RWPE1 (cell line): ENCODE measurements around the gene STEAP1B.
"Not testable (repeated sequence)": the region's sequence is repeated elsewhere in the genome, so short reads cannot be mapped to it uniquely, and the experiment has no call there.

Source experiments
- CTCF ChIA-PET: fragments of 350-600 bp; sonication (Branson Sonifier 250); formaldehyde crosslinking; extraction: SDS; loops from one replicate; lab custom pipeline; 2021; lab: Yijun Ruan, JAX
- POLR2A ChIA-PET: fragments of 400-600 bp; formaldehyde crosslinking; extraction: SDS; loops from one replicate; lab custom pipeline; 2020; ENCODE audit warnings: antibody characterized with exemption; ENCODE audit not compliant: low non-redundant PET; lab: Yijun Ruan, JAX
- DNase-seq: peaks from one replicate; pipeline ENCODE4 v3.0.0; 2012; ENCODE audit warnings: low spot score
- H3K27ac ChIP-seq: fragments of 450-650 bp; 2 replicates; pipeline ENCODE4 v1.5.1; 2017
- TF ChIP-seq, protein P1 (sequence below): fragments of 450-650 bp; conservative IDR thresholded peaks from 2 replicates; pipeline ENCODE4 v1.5.1; 2017; ENCODE audit warnings: low read depth, mild to moderate bottlenecking

STEAP1B gene

DNA sequence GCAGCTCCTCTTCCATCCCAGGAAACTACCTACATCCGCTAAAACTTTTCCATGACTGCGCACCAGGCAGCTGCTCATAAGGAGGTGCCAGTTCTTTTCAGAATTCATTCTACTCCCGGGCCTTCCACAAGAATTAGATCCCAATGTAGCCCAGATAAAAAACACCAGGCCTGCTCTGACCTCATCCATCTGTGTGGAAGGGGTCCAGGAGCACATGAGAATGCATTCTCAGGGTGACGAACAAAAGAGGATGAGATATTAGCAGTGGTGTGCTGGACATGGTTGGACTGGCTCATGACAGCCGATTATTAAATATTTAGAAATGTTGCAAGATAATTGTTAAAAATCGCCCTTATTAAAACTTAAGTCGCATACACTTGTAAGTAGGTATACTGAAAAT lies 43.2 kb upstream of the STEAP1B start:
- POLR2A ChIA-PET = no interaction called here
- CTCF ChIA-PET = interaction anchor here (0.5 kb wide), 1 partner anchor 1662 kb away, joined by 5 read pairs; no protein-coding TSS in a partner anchor
- no peak for DNase-seq
- H3K27ac ChIP-seq = no peak overlapping the region
- TF ChIP-seq, protein P1, sequence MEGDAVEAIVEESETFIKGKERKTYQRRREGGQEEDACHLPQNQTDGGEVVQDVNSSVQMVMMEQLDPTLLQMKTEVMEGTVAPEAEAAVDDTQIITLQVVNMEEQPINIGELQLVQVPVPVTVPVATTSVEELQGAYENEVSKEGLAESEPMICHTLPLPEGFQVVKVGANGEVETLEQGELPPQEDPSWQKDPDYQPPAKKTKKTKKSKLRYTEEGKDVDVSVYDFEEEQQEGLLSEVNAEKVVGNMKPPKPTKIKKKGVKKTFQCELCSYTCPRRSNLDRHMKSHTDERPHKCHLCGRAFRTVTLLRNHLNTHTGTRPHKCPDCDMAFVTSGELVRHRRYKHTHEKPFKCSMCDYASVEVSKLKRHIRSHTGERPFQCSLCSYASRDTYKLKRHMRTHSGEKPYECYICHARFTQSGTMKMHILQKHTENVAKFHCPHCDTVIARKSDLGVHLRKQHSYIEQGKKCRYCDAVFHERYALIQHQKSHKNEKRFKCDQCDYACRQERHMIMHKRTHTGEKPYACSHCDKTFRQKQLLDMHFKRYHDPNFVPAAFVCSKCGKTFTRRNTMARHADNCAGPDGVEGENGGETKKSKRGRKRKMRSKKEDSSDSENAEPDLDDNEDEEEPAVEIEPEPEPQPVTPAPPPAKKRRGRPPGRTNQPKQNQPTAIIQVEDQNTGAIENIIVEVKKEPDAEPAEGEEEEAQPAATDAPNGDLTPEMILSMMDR = no peak

DNA sequence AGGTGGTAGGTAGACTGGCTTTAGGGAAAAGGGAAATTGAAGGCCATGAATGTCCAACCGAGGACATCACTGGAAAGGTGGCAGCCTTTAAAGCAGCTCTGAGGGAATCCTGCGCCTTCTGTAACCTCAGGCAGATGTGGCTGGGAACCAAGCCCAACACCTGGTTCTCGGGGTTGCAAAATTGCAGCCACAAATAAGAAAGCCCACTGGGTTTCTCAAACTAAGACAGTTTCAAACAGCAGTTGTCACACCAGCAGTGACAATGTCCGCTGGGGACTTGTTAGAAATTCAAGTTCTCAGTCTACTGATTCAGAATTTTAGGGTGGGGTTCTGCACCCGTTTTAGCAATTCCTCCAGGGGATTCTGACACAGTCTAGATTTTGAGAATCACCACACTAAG lies 42.7 kb upstream of the STEAP1B start:
- ChIA-PET POLR2A (no interaction called here), CTCF (interaction anchor here (0.5 kb wide), 1 partner anchor 1662 kb away, joined by 5 read pairs; no protein-coding TSS in a partner anchor)
- no peak overlapping the region for H3K27ac ChIP-seq
- TF ChIP-seq, protein P1 = no peak
- DNase-seq = no peak

DNA sequence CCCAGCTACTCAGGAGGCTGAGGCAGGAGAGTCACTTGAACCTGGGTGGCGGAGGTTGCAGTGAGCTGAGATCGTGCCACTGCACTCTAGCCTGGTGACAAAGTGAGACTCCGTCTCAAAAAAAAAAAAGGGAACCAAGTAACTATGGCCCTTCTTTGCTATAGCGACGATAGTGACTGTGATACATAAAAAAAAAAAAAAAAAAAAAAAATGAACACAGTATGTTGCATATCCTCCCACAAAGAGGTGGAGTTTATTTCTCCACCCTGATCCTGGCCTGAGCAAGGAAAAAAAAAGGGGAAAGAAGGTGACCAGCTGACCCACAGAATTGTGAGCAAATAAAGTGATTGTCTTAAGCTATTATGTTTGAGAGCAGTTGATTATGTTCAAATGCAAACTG lies 42.3 kb upstream of the STEAP1B start:
- POLR2A ChIA-PET = no interaction called here
- TF ChIP-seq, protein P1 = no peak
- no peak overlapping the region for H3K27ac ChIP-seq
- CTCF ChIA-PET = no interaction called here
- no peak for DNase-seq

DNA sequence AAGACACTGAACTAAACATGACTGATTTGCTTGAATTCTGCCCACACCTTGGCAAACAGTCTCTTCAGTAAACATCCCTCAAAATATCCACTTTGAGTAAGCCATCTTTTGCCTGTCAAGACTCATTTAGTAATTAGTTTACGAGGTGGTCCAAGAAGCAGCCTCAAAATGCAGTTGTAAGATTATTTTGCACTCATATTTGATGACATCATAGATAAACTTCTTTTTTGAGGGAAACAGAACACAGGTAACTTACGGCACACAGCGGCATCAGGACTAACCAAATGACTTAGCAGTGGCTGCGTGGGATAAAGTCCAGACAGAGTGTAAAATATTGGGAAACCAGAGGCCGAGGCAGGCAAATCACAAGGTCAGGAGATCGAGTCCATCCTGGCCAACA lies 41.8 kb upstream of the STEAP1B start:
- no peak overlapping the region for H3K27ac ChIP-seq
- no peak for DNase-seq
- CTCF ChIA-PET = no interaction called here
- TF ChIP-seq, protein P1 = no peak
- POLR2A ChIA-PET = no interaction called here

DNA sequence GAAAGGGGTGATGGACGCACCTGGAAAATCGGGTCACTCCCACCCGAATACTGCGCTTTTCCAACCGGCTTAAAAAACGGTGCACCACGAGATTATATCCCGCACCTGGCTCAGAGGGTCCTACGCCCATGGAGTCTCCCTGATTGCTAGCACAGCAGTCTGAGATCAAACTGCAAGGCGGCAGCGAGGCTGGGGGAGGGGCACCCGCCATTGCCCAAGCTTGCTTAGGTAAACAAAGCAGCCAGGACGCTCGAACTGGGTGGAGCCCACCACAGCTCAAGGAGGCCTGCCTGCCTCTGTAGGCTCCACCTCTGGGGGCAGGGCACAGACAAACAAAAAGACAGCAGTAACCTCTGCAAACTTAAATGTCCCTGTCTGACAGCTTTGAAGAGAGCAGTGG lies 28.5 kb upstream of the STEAP1B start:
- CTCF ChIA-PET, DNase-seq, POLR2A ChIA-PET: not testable (repeated sequence)

DNA sequence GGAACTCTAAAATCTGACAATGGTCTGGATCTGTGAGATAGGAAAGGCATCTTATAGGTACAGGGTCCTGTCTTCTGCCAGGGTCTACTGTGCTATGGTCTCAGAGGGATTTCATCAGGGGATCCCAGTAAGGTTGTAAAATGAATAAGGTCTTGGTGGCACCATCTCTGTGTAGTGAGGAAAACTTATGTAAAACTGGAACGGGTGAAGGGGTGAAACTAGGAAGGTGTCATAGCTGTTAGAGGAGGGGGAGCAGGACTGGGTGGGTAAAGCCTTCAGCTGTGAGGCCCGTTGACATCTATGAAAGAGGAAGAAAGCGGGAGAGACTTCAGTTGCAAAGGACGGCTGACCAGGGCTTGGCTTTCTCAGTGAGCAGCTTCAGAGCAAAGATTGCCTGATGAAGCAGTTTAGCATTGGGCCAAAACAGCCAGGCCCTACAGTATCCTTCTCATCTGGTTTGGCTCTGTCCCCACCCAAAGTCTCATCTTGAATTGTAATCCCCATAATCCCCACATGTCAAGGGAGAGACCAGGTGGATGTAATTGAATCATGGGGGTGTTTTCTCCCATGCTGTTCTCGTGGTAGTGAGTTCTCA lies 24.5 kb upstream of the STEAP1B start:
- CTCF ChIA-PET = interaction anchor here (0.6 to 0.7 kb wide), 2 partner anchors 299 to 512 kb away, joined by 3 to 6 read pairs; no protein-coding TSS in a partner anchor
- H3K27ac ChIP-seq, POLR2A ChIA-PET, DNase-seq: not testable (repeated sequence)

More for the DNA sequence above, 28.5 kb upstream of the STEAP1B start:
- H3K27ac ChIP-seq = not testable (repeated sequence)

DNA sequence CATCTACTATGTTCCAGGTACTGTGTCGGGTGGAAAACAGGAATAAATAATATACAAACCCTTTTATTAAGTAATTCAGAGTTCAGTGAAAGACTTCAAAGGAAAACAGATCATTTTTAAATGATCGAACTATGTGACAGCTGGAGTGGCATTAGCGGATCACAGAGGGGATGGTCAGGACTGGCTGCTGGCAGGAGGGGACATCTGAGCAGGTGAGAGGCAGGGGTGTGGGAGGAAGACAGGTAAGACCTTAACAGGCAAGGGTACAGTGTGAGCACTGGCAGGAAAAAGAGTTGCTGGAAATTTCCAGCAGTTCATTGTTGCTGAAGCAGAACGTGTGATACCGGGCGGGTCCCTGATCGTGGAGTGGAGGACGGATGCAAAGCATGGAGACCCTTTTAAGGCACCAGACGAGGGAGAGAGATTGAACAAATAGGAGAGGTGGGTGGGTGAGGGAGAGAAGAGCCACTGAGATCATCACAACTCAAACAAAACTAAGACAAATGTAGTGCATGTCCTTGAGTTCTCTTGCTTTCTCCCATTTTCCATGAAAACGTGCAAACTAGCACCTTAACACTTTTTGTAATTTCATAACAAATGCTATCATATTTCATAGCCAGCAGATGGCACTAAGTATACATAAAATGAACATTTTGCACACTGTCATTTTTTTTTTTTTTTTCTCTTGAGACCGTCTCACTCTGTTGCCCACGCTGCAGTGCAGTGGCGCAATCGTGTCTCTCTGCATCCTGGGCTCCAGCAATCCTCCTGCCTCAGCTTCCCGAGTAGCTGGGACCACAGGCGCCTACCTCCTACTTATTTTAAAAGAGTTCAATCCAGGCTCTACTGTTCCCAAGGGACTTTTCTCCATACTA lies 23.7 kb upstream of the STEAP1B start:
- CTCF ChIA-PET = interaction anchor here (0.6 to 0.7 kb wide), 2 partner anchors 299 to 511 kb away, joined by 3 to 6 read pairs; no protein-coding TSS in a partner anchor
- TF ChIP-seq, protein P1 = 0 out of 2 replicates have a peak, but pooled peaks have one; percentile 20
- H3K27ac ChIP-seq, DNase-seq, POLR2A ChIA-PET: not testable (repeated sequence)

DNA sequence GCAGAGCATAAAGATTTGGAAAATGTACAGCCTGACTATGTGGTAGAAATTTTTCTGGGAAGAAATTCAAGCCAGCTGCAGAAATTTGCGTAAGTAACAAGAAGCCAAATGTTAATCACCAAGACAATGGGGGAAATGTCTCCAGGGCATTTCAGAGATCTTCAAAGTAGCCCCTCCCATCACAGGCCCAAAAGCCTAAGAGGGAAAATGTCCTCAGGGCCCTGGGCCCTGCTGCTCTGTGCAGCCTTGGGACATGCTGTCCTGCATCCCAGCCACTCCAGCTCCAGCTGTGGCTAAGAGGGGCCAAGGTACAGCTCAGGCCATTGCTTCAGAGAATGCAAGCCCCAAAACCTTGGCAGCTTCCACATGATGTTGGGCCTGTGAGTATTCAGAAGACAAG lies 19.6 kb upstream of the STEAP1B start:
- CTCF ChIA-PET, H3K27ac ChIP-seq, POLR2A ChIA-PET, DNase-seq: not testable (repeated sequence)

DNA sequence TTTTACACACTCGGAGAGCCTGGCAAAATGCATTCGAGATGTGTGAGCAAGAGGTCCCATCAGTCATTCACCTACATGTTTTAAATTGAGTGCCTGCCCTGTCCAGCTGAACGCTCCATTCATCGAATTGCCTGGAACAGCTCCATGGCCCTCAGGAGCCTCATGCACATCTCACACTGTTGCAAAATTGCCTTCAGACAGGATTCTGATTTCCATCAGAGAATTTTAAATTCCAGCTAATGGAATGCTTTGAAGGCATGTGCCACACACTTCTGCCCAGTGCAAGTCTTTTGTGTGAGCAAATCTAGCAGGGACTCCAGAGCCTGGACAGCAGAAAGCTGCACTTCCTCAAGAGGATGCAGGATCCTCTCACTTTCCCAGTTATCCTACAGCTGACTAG lies 17.0 kb upstream of the STEAP1B start:
- POLR2A ChIA-PET, H3K27ac ChIP-seq, CTCF ChIA-PET, DNase-seq: not testable (repeated sequence)

DNA sequence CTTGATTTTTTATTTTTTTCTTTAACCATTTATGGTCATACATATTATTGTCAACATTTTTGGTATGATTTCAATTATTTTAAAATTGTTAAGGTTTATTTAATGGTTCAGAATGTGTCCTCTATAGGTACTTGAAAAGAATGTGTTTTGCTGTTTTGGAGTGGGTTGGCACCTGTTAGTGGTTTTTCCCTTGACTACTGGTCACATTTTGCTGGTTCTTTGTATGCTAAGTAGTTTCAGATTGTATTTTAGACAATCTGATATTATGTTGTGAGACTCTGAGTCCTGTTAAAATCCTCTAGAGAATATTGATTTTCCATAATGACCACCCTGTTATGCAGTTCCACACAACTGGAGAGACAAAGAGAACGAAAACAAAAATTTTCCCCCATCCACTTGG lies 15.0 kb upstream of the STEAP1B start:
- H3K27ac ChIP-seq, POLR2A ChIA-PET, CTCF ChIA-PET, DNase-seq: not testable (repeated sequence)

DNA sequence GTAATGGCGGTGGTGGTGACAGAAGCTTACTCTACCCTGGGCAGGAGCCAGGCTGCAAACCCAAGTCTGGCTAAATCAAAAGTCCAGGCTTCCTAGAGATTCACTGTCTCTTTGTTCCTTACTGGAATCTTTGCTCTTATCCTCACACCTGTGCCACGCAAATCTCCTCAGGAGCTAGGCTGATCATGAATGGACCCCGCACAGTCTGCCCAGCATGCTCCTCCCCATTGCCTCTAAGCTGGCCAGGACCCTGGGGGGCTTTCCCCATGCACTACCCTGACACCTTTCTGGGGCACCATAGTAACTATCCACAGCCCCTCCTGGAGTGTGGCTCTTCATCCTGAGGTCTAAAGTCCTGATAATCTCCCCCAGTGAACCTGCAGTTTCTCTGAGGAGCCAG lies 7.3 kb upstream of the STEAP1B start:
- POLR2A ChIA-PET, H3K27ac ChIP-seq, CTCF ChIA-PET, DNase-seq: not testable (repeated sequence)
